HepG2 (cell line): Measurements from ENCODE around the gene FTL. TPM values are rescaled to one million over a fixed set of nuclear protein-coding genes. Genes with fewer than 3 reads are reported as not detected.

ENCODE experiments used
- ESRRA ChIP-seq: sonication (generic); formaldehyde crosslinking; IDR thresholded peaks from 2 replicates; pipeline ENCODE4 v1.5.1; 2020; ENCODE audit warnings: mild to moderate bottlenecking, low read depth, missing genetic modification reagents
- EZH2 ChIP-seq: conservative IDR thresholded peaks from 2 replicates; pipeline ENCODE4 v1.6.1; 2012; ENCODE audit warnings: mild to moderate bottlenecking, low read depth, low read length, moderate library complexity
- HMGXB4 ChIP-seq, 2 experiments: sonication (generic) in 1 of 2; formaldehyde crosslinking in 1 of 2; IDR thresholded peaks; 2 replicates each; pipeline versions ENCODE4 v1.4.0 to v1.6.1; 2018 to 2020; ENCODE audit warnings: missing genetic modification reagents in 2 of 2, borderline replicate concordance in 1 of 2, low read depth in 1 of 2, mild to moderate bottlenecking in 1 of 2, missing biosample characterization in 1 of 2
- HOXD1 ChIP-seq: sonication (generic); formaldehyde crosslinking; IDR thresholded peaks from 2 replicates; pipeline ENCODE4 v1.5.0; 2020; ENCODE audit warnings: missing genetic modification reagents
- NR2F6 ChIP-seq, 2 experiments: IDR thresholded peaks; 2 replicates each; pipeline ENCODE4 v1.6.1; 2016; ENCODE audit warnings: antibody characterized with exemption in 1 of 2, mild to moderate bottlenecking in 1 of 2
- PATZ1 ChIP-seq: sonication (generic); formaldehyde crosslinking; IDR thresholded peaks from 2 replicates; pipeline ENCODE4 v1.4.0; 2020; ENCODE audit warnings: missing genetic modification reagents
- PRDM10 ChIP-seq: sonication (generic); formaldehyde crosslinking; IDR thresholded peaks from 2 replicates; pipeline ENCODE4 v1.4.0; 2020; ENCODE audit warnings: low read depth, missing genetic modification reagents
- ZBTB14 ChIP-seq: sonication (generic); formaldehyde crosslinking; IDR thresholded peaks from 2 replicates; pipeline ENCODE4 v1.4.0; 2020; ENCODE audit warnings: missing genetic modification reagents
- ZNF30 ChIP-seq: sonication (generic); formaldehyde crosslinking; IDR thresholded peaks from 2 replicates; pipeline ENCODE4 v1.5.0; 2020; ENCODE audit warnings: mild to moderate bottlenecking, missing genetic modification reagents
- ZNF646 ChIP-seq: sonication (generic); formaldehyde crosslinking; IDR thresholded peaks from 2 replicates; pipeline ENCODE4 v1.9.0; 2021; ENCODE audit warnings: mild to moderate bottlenecking, missing genetic modification reagents
- ZSCAN31 ChIP-seq: sonication (generic); formaldehyde crosslinking; IDR thresholded peaks from 2 replicates; pipeline ENCODE4 v1.5.0; 2020; ENCODE audit warnings: low read depth, mild to moderate bottlenecking, missing genetic modification reagents
- polyA plus RNA-seq, 8 experiments: library from polyadenylated mRNA; depleted of rRNA in 3 of 8; stranded (reverse) in 7 of 8; unstranded in 1 of 8; fragments of >200 nt; fragmentation: Illumina TruSeq in 4 of 8; extraction: Trizol in 4 of 8; gene quantifications; 2 replicates each; pipeline versions ENCODE4 v1.2.1 to v1.2.3, GENCODE V29; 2011 to 2016; ENCODE audit warnings: low read depth in 4 of 8, missing spikeins in 1 of 8, mixed read lengths in 1 of 8; ENCODE audit not compliant: insufficient read depth in 1 of 8
- total RNA-seq, 5 experiments: library from RNA; depleted of rRNA; stranded (reverse); fragments of >200 nt; fragmentation: Illumina TruSeq; extraction: Trizol; gene quantifications; 2 replicates each; pipeline ENCODE4 v1.2.3, GENCODE V29; 2016; ENCODE audit warnings: low read depth in 1 of 5

FTL gene
- total and polyA plus RNA-seq, 2 of the 13 experiments (the other 11 are each of a cell fraction or from before 2014, with no cell fraction given): 2,721 to 8,800 TPM

GRCh38 chr19:48965040-48965805 is at the start of gene FTL (continued):
- peak; percentile 13 to 55; a peak in 3 of 4 replicates for TF ChIP-seq HMGXB4 (CRISPR knock-in tag; IDR thresholded peaks at IDR 0.05; ENCODE audit: borderline replicate concordance in 1 of 2, low read depth in 1 of 2)
- TF ChIP-seq NR2F6 (IDR thresholded peaks at IDR 0.05): no peak
- peak; percentile 55; the same call in 1 of the 2 replicates for TF ChIP-seq NR2F6 (CRISPR knock-in tag; IDR thresholded peaks at IDR 0.05)
- TF ChIP-seq PATZ1 (CRISPR knock-in tag): peak; percentile 92
- no peak for TF ChIP-seq ZNF646
- TF ChIP-seq HOXD1 (CRISPR knock-in tag): peak; percentile 90; the same call in 1 of the 2 replicates
- TF ChIP-seq EZH2: no peak
- TF ChIP-seq ZSCAN31: peak; percentile 62; the same call in 1 of the 2 replicates
- no peak; the same call in 1 of the 2 replicates for TF ChIP-seq PRDM10 (CRISPR knock-in tag)
- no peak for TF ChIP-seq ZNF30 (CRISPR knock-in tag)
- peak; percentile 55; the same call in 1 of the 2 replicates for TF ChIP-seq ZBTB14 (CRISPR knock-in tag)
- peak; percentile 63; the same call in 1 of the 2 replicates for TF ChIP-seq ESRRA (CRISPR knock-in tag)
